GM19324 (cell line): ENCODE results near the gene FA2H.

Experiments used
- ATAC-seq: cut with Tn5 transposase; IDR thresholded peaks from one replicate; pipeline ENCODE4 v1.9.1; 2021; ENCODE audit warnings: mild to moderate bottlenecking, moderate library complexity; ENCODE audit not compliant: unreplicated experiment, low FRiP score

Gene FA2H

GRCh38 chr16:74745109-74745615 is 29.5 kb downstream of the FA2H start:
- no peak for ATAC-seq

GRCh38 chr16:74744566-74744965 is 30.1 kb downstream of the FA2H start:
- no peak for ATAC-seq

- no peak for ATAC-seq
Observed at GRCh38 chr16:74743668-74744299, 30.8 kb downstream of the FA2H start.

DNA sequence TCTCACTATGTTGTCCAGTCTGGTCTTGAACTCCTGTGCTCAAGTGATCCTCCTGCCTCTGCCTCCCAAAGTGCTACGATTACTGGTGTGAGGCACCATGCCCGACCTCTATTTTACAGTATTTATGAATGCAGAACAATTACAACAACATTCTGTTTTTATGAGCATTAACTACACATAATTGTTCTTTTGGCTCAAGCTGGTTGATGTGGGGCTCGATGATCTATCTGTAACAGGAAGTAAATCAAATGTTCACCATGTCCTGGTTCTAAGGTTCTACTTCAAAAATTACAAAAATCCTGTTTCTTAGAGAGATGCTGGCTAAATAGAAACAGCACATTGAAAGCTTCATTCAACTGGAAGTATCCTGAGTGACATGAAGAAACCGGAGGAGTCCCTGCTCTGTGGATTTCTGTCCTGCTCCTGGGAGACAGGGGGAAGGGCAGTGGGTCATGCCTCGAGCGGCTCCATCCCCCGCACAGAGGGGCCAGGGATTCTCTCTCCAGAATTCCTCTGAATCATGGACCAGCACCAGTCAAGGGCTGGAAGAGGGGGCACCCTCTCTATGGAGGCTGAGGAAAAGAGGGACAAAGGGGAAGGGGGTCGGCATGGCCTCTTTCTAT is 31.5 kb downstream of the FA2H start:
- ATAC-seq, result no peak

- no peak for ATAC-seq
Observed at GRCh38 chr16:74742051-74742481, 32.6 kb downstream of the FA2H start.

GRCh38 chr16:74740795-74741304 is 33.8 kb downstream of the FA2H start:
- no peak for ATAC-seq

DNA sequence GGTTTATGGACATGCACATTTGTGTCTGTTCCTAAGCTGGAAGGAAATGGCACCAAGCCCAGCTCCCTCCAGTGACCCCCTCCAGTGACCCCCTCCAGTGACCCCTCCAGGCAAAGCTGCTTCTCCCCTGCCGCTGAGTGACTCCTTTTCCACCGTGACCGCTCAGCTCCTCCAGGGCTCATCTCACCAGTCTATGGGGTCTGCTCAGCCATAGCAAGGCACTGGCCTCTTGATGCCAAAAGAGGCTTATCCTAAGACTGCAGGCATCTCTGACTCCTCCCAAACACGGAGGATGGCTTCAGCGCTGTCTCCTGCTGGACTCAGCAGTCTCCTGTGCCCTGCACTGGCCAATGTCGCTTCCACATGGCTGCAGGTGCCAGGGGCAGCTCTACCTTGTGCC is 35.3 kb downstream of the FA2H start:
- ATAC-seq, result no peak

- no peak for ATAC-seq
Observed at GRCh38 chr16:74738816-74739215, 35.8 kb downstream of the FA2H start.

DNA sequence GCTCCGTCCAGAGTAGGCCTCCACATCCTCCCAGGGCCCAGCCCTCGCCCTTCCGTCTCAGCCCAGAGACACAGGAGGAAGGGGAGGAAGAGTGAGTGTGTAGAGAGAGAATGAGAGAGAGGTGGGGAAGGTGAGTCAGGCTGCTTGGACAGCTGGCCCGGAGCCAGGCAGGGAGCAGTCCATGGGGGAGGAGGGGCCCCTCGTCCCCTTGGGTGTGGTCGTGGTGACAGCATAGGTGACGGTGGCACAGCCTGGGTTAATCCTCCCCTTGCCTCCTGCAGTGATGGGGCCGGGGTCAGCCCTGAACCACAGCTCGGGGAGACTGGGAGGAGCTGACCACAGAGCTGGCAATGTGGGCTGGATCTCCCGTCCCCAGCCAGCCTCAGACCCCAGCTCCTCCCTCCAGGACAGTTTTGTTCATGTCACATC is 36.5 kb downstream of the FA2H start:
- ATAC-seq, result no peak

DNA sequence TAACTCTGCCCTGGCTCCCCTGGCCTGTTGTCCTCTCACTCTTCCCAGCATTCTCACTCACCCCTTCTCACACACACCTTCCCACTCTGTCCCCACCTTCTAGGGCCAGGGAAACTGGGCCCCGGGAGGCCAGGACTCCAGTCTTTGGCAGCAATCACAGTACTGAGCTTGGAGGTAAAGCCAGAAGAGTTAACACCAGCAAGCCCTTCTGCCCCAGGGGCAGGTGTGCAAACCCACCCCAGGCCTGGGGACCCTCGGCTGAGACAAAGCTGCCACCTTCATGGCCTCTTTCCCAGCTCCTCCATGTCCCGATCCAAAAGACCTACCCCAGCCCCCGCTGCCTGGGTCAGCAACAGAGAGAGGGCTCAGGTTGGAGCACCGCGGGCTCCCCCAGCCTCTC is 37.1 kb downstream of the FA2H start:
- no peak for ATAC-seq

DNA sequence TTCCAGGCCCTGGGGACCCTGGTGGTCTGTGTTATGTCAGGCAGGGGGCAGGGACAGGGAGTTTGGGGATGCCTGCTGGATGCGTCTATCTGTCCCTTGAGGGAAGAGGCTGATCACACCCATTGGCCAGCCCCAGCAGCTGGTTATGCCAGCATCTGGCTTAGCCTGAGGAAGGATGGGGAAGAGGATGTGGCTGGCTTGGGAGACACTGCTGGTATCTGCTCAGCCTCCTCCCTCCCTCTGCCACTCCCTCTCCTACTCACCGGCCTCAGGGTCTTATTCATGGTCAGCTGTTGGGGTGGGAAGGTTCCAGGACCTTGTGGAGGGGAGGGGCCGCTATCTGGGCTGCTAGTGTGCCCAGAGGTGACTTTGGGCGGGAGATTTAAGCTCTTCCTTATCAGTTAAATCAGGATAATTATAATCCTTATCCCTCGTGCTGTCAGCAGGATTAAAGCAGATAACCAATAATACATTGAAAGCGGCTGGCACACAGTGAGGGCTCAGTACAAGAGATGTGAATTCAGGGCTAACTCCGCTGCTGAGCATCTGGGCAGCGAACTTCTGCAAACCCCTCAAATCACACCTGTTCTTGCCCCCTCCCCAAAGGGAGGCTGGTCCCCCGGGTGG is 38.0 kb downstream of the FA2H start:
- ATAC-seq, result no peak

- ATAC-seq, result no peak
Observed at GRCh38 chr16:74735554-74735953, 39.1 kb downstream of the FA2H start.

- ATAC-seq, result no peak
Observed at GRCh38 chr16:74735162-74735452, 39.5 kb downstream of the FA2H start.

GRCh38 chr16:74734361-74735161 is 40.1 kb downstream of the FA2H start:
- no peak for ATAC-seq

- no peak for ATAC-seq
Observed at GRCh38 chr16:74732707-74733350, 41.8 kb downstream of the FA2H start.

- no peak for ATAC-seq
Observed at GRCh38 chr16:74731853-74732477, 42.7 kb downstream of the FA2H start.

- ATAC-seq, result no peak
Observed at GRCh38 chr16:74729783-74730683, 44.6 kb downstream of the FA2H start.

DNA sequence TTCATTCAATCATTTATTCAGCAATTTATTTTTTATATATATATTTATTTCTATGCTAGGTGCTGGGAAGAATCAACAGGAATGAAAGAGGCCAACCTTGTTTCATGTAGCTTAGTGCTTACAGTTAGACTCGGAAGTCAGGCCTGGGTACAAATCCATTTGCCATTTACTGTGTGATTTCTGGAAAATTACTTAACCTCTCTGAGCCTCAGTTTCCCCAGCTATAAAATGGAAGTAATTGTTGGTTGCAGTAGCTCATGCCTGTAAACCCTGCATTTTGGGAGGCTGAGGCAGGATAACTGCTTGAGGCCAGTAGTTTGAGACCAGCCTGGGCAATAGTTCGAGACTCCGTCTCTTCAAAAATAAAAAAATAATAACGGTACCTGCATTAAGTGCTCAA is 46.7 kb downstream of the FA2H start:
- no peak for ATAC-seq

DNA sequence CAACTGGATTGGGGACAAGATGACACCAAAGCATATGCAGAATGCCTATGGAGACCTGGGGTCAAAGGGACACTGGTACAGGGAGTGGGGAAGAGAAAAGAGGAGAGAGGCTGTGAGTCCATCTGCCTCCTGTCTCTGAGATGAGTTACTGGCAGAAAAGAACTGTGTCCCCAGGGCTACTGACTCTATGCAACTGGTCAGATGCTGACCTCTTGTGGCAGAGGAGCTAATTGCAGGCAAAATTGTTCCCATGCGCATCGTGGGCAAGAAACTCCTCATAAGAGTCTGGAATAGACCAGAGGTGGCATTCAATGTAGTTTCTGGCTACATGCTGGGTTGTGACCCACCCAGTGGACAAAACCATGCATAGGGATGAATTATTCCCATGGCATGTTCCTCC is 47.9 kb downstream of the FA2H start:
- no peak for ATAC-seq
